Fibroblast of mammary gland (primary cell): ENCODE measurements around the gene ZBED4.

Experiments used
- DNase-seq: peaks from one replicate; pipeline ENCODE4 v3.0.0-alpha.2; 2010; ENCODE audit warnings: low read depth
- H3K4me3 ChIP-seq: 2 replicates; pipeline ENCODE4 v1.5.1; 2011; ENCODE audit warnings: low read depth, mild to moderate bottlenecking, low read length, moderate library complexity; ENCODE audit not compliant: control insufficient read depth
- TF ChIP-seq, protein P1 (sequence below): conservative IDR thresholded peaks from 2 replicates; pipeline ENCODE4 v1.5.1; 2011; ENCODE audit warnings: low read depth, low read length, inconsistent platforms; ENCODE audit not compliant: control insufficient read depth, insufficient read depth

ZBED4 gene

DNA sequence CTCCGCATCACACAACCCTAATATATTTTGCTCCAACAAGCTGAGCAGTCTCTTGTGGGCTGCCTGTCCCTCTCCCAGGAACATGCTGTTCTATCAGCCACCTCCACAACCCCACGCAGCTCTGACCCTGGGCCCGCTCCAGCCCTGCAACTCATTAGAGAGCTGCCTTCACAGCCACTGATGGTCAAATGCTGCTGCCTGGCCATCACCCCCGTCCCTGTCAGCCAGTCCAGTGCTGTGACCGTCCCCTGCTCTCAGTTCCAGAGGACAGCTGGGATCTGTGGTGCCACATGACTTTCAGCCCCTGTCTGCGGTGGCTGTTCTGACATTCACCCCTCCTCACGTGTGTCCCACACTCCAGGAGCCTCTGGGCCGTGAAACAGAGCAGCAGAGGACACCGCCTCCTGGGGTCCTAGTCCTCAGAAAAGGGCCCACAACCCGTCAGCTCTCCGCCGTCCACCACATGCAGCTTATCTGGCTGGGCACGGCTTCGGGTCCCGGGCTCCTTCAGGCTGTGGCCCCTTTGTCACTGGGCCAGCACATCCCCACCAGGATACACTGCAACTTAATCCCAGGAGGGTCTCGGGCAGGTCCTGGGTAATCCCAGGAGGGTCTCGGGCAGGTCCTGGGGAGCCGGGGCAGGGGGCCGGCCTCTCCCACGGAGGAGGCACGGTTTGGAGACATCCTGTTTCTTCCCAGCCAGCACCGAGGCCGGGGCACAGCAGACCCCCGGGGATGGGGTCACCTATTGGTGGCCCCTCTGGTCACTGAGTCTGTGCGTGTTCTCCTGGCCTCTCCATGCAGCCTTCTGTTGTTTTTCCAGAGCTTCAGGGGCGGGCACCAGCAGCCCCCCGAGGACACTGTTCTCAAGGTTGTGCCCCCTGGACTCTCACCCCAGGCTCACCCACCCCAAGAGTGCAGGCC, 79.9 kb downstream of the ZBED4 start:
- peak; percentile 25 for DNase-seq
- no peak overlapping the region for H3K4me3 ChIP-seq
- TF ChIP-seq, protein P1, sequence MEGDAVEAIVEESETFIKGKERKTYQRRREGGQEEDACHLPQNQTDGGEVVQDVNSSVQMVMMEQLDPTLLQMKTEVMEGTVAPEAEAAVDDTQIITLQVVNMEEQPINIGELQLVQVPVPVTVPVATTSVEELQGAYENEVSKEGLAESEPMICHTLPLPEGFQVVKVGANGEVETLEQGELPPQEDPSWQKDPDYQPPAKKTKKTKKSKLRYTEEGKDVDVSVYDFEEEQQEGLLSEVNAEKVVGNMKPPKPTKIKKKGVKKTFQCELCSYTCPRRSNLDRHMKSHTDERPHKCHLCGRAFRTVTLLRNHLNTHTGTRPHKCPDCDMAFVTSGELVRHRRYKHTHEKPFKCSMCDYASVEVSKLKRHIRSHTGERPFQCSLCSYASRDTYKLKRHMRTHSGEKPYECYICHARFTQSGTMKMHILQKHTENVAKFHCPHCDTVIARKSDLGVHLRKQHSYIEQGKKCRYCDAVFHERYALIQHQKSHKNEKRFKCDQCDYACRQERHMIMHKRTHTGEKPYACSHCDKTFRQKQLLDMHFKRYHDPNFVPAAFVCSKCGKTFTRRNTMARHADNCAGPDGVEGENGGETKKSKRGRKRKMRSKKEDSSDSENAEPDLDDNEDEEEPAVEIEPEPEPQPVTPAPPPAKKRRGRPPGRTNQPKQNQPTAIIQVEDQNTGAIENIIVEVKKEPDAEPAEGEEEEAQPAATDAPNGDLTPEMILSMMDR: no peak

DNA sequence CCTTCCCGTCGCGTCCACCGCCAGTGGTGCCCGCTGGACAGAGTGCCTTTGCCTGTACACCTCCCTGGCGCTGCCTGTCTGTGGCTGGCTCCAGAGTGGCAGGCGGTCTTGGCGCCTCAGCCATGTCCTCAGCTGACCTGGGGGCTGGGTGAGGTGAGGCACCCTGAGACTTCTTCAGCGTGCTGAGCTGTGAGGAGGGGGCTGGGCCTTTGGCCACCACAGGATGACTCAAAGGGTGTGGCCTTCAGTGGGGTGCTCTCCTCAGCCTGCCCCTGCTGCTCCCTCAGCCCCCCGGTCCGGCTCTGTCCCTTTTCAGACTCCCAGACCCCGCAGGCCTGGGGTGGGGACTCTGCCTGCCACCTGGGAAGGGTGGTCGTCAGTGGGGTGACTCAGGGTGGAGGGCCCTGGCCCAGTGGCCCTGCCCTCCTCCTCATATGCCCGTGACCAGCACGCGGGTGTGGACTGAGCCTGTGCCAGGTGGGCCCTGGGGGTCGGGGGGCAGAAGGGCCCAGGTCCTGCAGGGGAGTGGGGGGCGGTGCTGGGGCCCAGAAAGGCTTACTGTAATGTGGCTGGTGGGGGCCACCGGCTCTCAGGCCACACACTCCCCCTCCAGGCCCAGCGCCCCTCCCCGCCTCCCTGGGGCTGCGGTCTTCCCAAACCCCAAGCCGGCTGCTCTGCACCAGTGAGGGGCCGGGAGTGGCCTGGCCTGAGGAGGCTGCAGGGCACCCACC, 80.7 kb downstream of the ZBED4 start:
- TF ChIP-seq, protein P1: no peak
- peak; percentile 69 for DNase-seq
- H3K4me3 ChIP-seq: peak overlapping the region; percentile 41

DNA sequence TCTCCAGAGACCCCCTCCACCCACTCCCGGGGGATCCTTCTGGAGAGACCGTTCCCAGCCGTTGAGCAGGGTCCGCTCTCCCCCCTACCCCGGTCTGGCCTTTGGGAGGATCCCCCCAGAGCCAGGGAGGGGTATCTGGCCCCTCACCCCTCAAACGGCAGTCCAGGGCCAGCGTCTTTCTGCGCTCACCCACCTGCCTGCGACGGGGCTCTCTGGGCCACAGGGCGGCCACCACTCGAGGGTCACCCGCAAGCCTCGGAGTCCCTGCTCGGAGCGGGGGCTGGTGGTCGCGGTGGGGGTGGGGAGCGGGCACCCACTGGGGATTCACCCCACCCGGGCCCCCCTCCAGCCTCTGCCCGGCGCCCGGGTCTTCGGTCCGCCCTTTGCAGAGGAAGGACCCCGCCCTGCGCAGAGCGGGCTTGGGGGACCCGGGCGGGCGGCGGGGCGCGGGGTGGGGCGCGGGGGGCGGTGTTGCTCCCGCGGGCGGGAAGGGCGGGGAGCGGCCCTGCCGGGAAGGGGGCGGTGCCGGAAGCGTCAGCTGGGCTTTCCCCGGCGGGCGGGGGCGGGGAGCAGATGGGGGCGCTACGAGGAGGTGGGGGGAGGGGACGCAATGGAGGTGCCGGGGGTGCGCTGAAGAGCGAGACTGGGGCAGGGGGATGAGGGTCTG, 81.4 kb downstream of the ZBED4 start:
- H3K4me3 ChIP-seq: peak overlapping the region; percentile 41
- peak; percentile 39 for DNase-seq
- TF ChIP-seq, protein P1: no peak

DNA sequence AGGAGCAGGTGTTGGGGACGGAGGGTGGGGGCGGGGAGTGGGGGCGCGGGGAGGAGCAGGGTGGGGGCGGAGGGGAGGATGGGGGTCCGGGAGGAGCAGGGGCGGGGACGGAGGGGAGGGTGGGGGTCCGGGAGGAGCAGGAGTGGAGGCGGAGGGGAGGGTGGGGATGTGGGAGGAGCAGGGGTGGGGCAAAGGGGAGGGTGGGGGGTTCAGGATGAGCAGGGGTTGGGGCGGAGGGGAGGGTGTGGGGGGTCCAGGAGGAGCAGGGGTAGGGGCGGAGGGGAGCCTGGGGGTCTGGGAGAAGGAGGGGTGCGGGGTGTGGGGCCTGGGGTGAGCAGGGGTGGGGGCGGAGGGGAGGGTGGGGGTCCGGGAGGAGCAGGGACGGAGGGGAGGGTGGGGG, 81.9 kb downstream of the ZBED4 start:
- H3K4me3 ChIP-seq: no peak overlapping the region
- TF ChIP-seq, protein P1: no peak
- DNase-seq: peak; percentile 27

DNA sequence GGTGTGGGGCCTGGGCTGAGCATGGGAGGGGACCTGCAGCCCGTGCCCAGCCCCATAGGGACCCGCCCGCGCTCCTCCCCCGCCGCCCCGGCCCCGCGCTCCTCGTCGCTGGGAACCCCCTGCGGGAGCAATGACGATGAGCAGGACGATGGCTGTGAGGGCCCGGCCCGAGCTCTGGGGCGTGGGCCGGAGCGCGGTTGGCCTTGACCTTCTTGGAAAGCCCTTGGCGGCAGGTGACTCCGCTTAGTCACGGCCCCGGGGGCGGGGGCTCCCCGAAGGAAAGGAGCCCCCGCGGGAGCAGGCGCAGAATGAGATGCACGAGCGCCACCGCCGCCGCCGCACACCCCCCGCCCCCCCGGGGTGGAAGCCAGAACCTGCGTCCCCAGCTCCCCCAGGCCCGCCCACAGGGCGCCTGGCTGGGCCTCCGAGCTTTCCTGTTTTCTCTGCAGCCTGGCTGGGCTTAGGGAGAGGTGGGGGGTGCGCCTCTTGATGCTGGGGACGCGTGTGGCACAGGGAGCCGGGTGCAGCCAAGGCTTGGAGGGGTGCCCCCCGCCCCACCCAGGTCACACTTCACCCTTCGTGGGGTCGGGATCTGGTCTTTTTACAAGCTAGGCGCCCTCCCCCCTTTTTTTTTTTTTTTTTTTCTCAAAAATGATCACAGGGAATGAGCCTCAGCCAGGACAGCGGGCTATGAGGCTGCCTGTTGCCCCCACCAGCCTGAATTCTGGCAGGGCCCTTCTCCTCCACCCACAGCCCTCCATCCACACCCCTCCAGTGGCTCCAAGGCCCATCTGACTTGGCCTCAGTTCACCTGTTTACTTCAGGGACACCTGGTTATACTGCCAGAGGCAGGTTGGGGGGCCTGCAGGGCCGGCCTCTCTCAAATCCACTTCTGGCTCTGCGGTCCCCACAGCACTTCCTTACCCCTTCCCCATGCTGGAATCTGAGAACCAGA, 82.7 kb downstream of the ZBED4 start:
- no peak overlapping the region for H3K4me3 ChIP-seq
- DNase-seq: peak; percentile 88
- TF ChIP-seq, protein P1: no peak
